Gastrocnemius medialis (tissue), 4 donors: Measurements from ENCODE around the gene KATNAL2. TPM values are rescaled to one million over a fixed set of nuclear protein-coding genes. Genes with fewer than 3 reads are reported as not detected.

Source experiments
- ATAC-seq, 2 donors: fragments of 150-250 bp; one replicate each; pipeline ENCODE4 v1.9.1; 2016
- DNase-seq, 2 donors: peaks; one replicate each; pipeline ENCODE4 v3.0.0-alpha.2; 2019
- H3K27ac ChIP-seq, 4 donors: fragments of 200-600 bp; sonication (generic); 1 replicate in 1 of 4; 2 replicates in 3 of 4; pipeline ENCODE4 v1.5.1; 2016 to 2018; ENCODE audit warnings: mild to moderate bottlenecking in 2 of 4, moderate library complexity in 1 of 4
- H3K27me3 ChIP-seq, 3 donors: fragments of 200-600 bp; sonication (generic) in 2 of 3; 1 replicate in 1 of 3; 2 replicates in 2 of 3; pipeline versions ENCODE4 v1.5.1 to v1.6.0; 2016 to 2019; ENCODE audit warnings: mild to moderate bottlenecking in 1 of 3, moderate library complexity in 1 of 3
- H3K36me3 ChIP-seq, 2 donors: fragments of 200-600 bp; sonication (generic) in 1 of 2; one replicate each; pipeline ENCODE4 v1.5.1; 2017 to 2018
- H3K4me1 ChIP-seq, 2 donors: fragments of 200-600 bp; sonication (generic) in 1 of 2; one replicate each; pipeline ENCODE4 v1.5.1; 2016 to 2017; ENCODE audit warnings: mild to moderate bottlenecking in 2 of 2
- H3K4me3 ChIP-seq, 4 donors: fragments of 200-600 bp; sonication (generic) in 3 of 4; 1 replicate in 1 of 4; 2 replicates in 3 of 4; pipeline ENCODE4 v1.5.1; 2016 to 2019; ENCODE audit warnings: mild to moderate bottlenecking in 2 of 4
- H3K9me3 ChIP-seq, 3 donors: fragments of 200-600 bp; sonication (generic) in 2 of 3; 1 replicate in 1 of 3; 2 replicates in 2 of 3; pipeline ENCODE4 v1.5.1; 2016 to 2019
- POLR2A ChIP-seq, 2 donors: fragments of 450-650 bp; IDR thresholded peaks; one replicate each; pipeline ENCODE4 v1.6.1; 2017; ENCODE audit warnings: antibody characterized with exemption in 2 of 2, mild to moderate bottlenecking in 2 of 2, moderate library complexity in 2 of 2
- in situ Hi-C, 4 donors: fragments of 200-750 bp; cut with MboI; loops; one replicate each; pipeline versions ENCODE4 v1.15.0 to v1.8.0; 2017; ENCODE audit warnings: low sequenced_read_pairs in 4 of 4
- intact Hi-C: fragments of 100-400 bp; cut with DNase I; formaldehyde crosslinking; loops from one replicate; pipeline ENCODE4 v1.15.1; 2023; ENCODE audit warnings: low total_unique reads
- total RNA-seq, 4 donors: library from RNA; depleted of rRNA; stranded (reverse); fragments of >200 nt; gene quantifications; one replicate each; pipeline versions ENCODE4 v1.1.0 to v1.2.3, GENCODE V29; 2016
- TF ChIP-seq, protein P1 (sequence below), 5 experiments: fragments of 450-650 bp in 3 of 5; fragments of 200-600 bp in 2 of 5; sonication (generic) in 2 of 5; IDR thresholded peaks in 4 of 5; conservative IDR thresholded peaks in 1 of 5; 1 replicate in 4 of 5; 2 replicates in 1 of 5; pipeline ENCODE4 v1.5.1; 2016 to 2019; ENCODE audit warnings: antibody characterized with exemption in 5 of 5, mild to moderate bottlenecking in 3 of 5, moderate library complexity in 3 of 5

Gene KATNAL2
- total RNA-seq, 4 donors from 2014 or later: 0.27 to 2.7 (median 0.52) TPM; not detected in 1

DNA sequence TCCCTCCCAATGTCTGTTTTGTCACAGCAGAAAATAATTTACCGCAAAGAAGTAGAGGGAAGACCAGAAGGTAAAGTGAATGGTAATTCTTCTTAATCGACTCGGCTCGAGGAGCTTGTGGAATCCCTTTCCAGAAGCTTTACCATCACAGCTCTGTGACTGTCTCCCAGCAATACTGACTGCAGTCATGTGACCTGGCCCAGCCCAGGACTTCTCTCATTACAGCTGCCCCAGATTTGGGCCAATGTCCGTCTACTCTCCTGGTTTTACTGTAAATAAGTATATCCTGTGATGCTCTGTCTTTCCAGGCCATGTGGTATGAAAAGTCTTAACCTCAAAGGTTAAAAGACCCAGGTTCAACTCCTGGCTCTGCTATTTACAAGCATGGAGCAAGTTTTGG, 137.0 kb downstream of the KATNAL2 start:
- ATAC-seq: peak; percentile 68 to 95
- intact Hi-C loops (no loop called here), in situ Hi-C loops (no loop called here)
- Histone ChIP-seq H3K4me1 (peaks cover 0 to 11% of the 10 kb centered on the region in 2 donors), H3K27ac (peak overlapping the region in 1 of 4 donors; percentile 21), H3K36me3 (no peaks in the 10 kb centered on the region), H3K4me3 (no peak overlapping the region), H3K9me3 (no peaks in the 10 kb centered on the region), H3K27me3 (no peaks in the 10 kb centered on the region)
- DNase-seq: peak in 1 of 2 donors; percentile 29
- TF ChIP-seq, protein P1, sequence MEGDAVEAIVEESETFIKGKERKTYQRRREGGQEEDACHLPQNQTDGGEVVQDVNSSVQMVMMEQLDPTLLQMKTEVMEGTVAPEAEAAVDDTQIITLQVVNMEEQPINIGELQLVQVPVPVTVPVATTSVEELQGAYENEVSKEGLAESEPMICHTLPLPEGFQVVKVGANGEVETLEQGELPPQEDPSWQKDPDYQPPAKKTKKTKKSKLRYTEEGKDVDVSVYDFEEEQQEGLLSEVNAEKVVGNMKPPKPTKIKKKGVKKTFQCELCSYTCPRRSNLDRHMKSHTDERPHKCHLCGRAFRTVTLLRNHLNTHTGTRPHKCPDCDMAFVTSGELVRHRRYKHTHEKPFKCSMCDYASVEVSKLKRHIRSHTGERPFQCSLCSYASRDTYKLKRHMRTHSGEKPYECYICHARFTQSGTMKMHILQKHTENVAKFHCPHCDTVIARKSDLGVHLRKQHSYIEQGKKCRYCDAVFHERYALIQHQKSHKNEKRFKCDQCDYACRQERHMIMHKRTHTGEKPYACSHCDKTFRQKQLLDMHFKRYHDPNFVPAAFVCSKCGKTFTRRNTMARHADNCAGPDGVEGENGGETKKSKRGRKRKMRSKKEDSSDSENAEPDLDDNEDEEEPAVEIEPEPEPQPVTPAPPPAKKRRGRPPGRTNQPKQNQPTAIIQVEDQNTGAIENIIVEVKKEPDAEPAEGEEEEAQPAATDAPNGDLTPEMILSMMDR (IDR thresholded peaks at IDR 0.05 in 4 of 5, conservative IDR thresholded peaks at IDR 0.05 in 1 of 5): no peak
- TF ChIP-seq POLR2A (IDR thresholded peaks at IDR 0.05): no peak

DNA sequence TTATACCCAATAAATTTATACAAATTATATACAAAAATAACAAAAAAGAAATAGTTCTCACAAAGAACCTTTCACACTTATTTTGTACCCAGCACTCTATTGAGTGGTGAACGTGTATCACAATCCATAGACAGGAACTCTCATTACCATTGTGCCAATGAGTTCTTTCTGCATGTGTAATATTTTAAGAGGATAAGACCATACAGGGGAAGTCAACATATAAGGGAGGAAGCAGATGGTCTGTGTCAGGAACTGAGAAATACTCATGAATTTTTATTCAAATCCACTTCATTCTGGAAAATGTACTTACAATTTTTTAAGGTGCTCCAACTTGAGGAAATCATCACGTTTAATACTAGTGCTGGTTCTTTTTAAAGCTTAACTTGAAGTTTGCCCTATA, 145.1 kb downstream of the KATNAL2 start:
- no peak for ATAC-seq
- in situ Hi-C loops (no loop called here), intact Hi-C loops (no loop called here)
- H3K36me3 ChIP-seq: no peaks in the 10 kb centered on the region
- H3K27ac ChIP-seq: no peak overlapping the region
- no peaks in the 10 kb centered on the region for H3K4me1 ChIP-seq
- no peak for TF ChIP-seq POLR2A (IDR thresholded peaks at IDR 0.05)
- TF ChIP-seq, protein P1 (IDR thresholded peaks at IDR 0.05 in 4 of 5, conservative IDR thresholded peaks at IDR 0.05 in 1 of 5): no peak
- no peaks in the 10 kb centered on the region for H3K27me3 ChIP-seq
- no peak for DNase-seq
- H3K9me3 ChIP-seq: no peaks in the 10 kb centered on the region
- H3K4me3 ChIP-seq: no peak overlapping the region

DNA sequence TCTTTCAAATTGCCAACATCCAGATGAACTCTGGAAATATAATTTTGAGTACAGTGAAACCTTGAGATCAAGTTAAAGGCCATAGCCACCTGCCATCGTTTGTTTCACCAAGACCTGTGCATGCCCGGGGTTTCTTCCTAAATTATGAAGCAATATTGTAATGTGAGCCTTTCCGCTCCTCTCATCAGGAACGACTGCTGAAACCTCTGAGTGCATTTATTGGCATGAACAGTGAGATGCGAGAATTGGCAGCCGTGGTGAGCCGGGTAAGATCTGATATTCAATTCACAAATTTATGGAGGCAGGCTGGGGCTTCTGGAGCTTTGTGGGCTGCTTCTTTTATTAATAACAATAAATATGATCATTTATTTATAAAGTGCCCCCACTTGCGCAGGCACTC, 145.7 kb downstream of the KATNAL2 start:
- Histone ChIP-seq H3K27me3 (no peaks in the 10 kb centered on the region), H3K4me3 (no peak overlapping the region), H3K27ac (no peak overlapping the region), H3K4me1 (no peaks in the 10 kb centered on the region), H3K9me3 (no peaks in the 10 kb centered on the region), H3K36me3 (no peaks in the 10 kb centered on the region)
- in situ Hi-C loops: no loop called here
- TF ChIP-seq, protein P1 (IDR thresholded peaks at IDR 0.05 in 4 of 5, conservative IDR thresholded peaks at IDR 0.05 in 1 of 5): no peak
- no peak for TF ChIP-seq POLR2A (IDR thresholded peaks at IDR 0.05)
- DNase-seq (no peak), ATAC-seq (peak in 1 of 2 donors; percentile 58)
- intact Hi-C loops: no loop called here

DNA sequence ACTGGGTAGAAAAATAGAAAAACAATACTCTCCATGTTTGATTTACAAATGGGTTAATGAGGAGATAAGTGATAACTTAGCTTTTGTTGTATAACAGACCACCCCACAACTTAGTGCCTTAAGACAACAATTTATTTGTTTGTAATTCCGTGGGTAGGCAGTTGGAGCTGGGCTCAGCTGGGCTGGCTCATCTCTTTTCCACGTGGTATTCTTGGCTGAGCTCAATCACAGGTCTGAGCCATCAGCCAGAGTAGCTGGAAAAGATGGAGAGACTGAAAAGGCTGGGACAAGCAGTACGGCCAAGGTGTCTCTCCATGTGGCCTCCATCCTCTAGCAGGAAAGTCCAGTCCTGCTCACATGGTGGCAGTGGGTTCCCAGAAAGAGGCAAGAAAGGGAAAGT, 150.2 kb downstream of the KATNAL2 start:
- Histone ChIP-seq H3K27ac (no peak overlapping the region), H3K9me3 (no peaks in the 10 kb centered on the region), H3K36me3 (no peaks in the 10 kb centered on the region), H3K4me3 (no peak overlapping the region), H3K4me1 (no peaks in the 10 kb centered on the region), H3K27me3 (no peaks in the 10 kb centered on the region)
- TF ChIP-seq POLR2A (IDR thresholded peaks at IDR 0.05): no peak
- TF ChIP-seq, protein P1 (IDR thresholded peaks at IDR 0.05 in 4 of 5, conservative IDR thresholded peaks at IDR 0.05 in 1 of 5): no peak
- ATAC-seq (no peak), DNase-seq (no peak)
- in situ Hi-C loops: no loop called here
- intact Hi-C loops: no loop called here
